Astrocyte (in vitro differentiated cells and primary cell): Measurements from ENCODE around the gene SFTPB.

Experiments used
- EZH2 ChIP-seq: IDR thresholded peaks from 2 replicates; pipeline ENCODE4 v1.6.1; 2012; ENCODE audit warnings: mild to moderate bottlenecking, low read length, inconsistent platforms; ENCODE audit not compliant: insufficient read depth
- TF ChIP-seq, protein P1 (sequence below): IDR thresholded peaks from 2 replicates; pipeline ENCODE4 v1.5.1; 2011; ENCODE audit warnings: low read depth, mild to moderate bottlenecking, inconsistent platforms, low read length, moderate library complexity; ENCODE audit not compliant: insufficient read depth

- TF ChIP-seq, protein P1, sequence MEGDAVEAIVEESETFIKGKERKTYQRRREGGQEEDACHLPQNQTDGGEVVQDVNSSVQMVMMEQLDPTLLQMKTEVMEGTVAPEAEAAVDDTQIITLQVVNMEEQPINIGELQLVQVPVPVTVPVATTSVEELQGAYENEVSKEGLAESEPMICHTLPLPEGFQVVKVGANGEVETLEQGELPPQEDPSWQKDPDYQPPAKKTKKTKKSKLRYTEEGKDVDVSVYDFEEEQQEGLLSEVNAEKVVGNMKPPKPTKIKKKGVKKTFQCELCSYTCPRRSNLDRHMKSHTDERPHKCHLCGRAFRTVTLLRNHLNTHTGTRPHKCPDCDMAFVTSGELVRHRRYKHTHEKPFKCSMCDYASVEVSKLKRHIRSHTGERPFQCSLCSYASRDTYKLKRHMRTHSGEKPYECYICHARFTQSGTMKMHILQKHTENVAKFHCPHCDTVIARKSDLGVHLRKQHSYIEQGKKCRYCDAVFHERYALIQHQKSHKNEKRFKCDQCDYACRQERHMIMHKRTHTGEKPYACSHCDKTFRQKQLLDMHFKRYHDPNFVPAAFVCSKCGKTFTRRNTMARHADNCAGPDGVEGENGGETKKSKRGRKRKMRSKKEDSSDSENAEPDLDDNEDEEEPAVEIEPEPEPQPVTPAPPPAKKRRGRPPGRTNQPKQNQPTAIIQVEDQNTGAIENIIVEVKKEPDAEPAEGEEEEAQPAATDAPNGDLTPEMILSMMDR: no peak
- TF ChIP-seq EZH2: no peak
Observed at GRCh38 chr2:85704038-85704437, 36.0 kb upstream of the SFTPB start.
